Measurements from ENCODE around the gene SEC23A. TPM values are rescaled to one million over a fixed set of nuclear protein-coding genes. Genes with fewer than 3 reads are reported as not detected.
"Not testable (repeated sequence)": the region's sequence is repeated elsewhere in the genome, so short reads cannot be mapped to it uniquely, and the experiment has no call there.

SEC23A gene
- total RNA-seq, 2 donors from 2014 or later: 59.1 to 60.0 TPM

- H3K4me1 Mint-ChIP-seq (ENCODE audit: low read depth in 2 of 2): peaks cover 12 to 13% of the 10 kb centered on the region in 2 donors
- no peak for DNase-seq (ENCODE audit: low spot score)
- no peaks in the 10 kb centered on the region for H3K36me3 Mint-ChIP-seq
- H3K27me3 Mint-ChIP-seq: peaks cover 0 to 5% of the 10 kb centered on the region in 2 donors
- H3K4me3 Mint-ChIP-seq: no peak overlapping the region
- ATAC-seq: no peak
- H3K27ac Mint-ChIP-seq: no peak overlapping the region
- no peaks in the 10 kb centered on the region for H3K9me3 Mint-ChIP-seq
Measured at GRCh38 chr14:39107591-39107996, 4.6 kb upstream of the SEC23A start.

GRCh38 chr14:39104078-39104801 lies 1.2 kb upstream of the SEC23A start:
- not testable (repeated sequence) for H3K9me3 Mint-ChIP-seq; H3K36me3 Mint-ChIP-seq; H3K27me3 Mint-ChIP-seq; DNase-seq (ENCODE audit: low spot score); ATAC-seq
- Mint-ChIP-seq H3K27ac (peak overlapping the region; percentile 90 to 96), H3K4me3 (peak overlapping the region; percentile 95), H3K4me1 (ENCODE audit: low read depth in 2 of 2) (peaks cover 25 to 29% of the 10 kb centered on the region in 2 donors)

GRCh38 chr14:39102265-39102968 lies 618 bp downstream of the SEC23A start:
- Mint-ChIP-seq H3K4me3 (peak overlapping the region; percentile 95), H3K36me3 (no peaks in the 10 kb centered on the region), H3K27me3 (no peaks in the 10 kb centered on the region), H3K9me3 (no peaks in the 10 kb centered on the region), H3K27ac (peak overlapping the region; percentile 90 to 96), H3K4me1 (ENCODE audit: low read depth in 2 of 2) (peaks cover 29 to 35% of the 10 kb centered on the region in 2 donors)
- no peak for DNase-seq (ENCODE audit: low spot score)
- ATAC-seq: peak in 1 of 2 donors; percentile 50

- Mint-ChIP-seq H3K27me3 (no peaks in the 10 kb centered on the region), H3K36me3 (peaks cover 3% of the 10 kb centered on the region), H3K27ac (no peak overlapping the region), H3K4me3 (no peak overlapping the region), H3K4me1 (ENCODE audit: low read depth in 2 of 2) (peaks cover 36 to 43% of the 10 kb centered on the region in 2 donors), H3K9me3 (no peaks in the 10 kb centered on the region)
- no peak for ATAC-seq
- DNase-seq (ENCODE audit: low spot score): no peak
Measured at GRCh38 chr14:39099748-39100147, 3.3 kb downstream of the SEC23A start.

- H3K9me3 Mint-ChIP-seq; H3K27me3 Mint-ChIP-seq; H3K4me3 Mint-ChIP-seq; H3K36me3 Mint-ChIP-seq; ATAC-seq; H3K27ac Mint-ChIP-seq; DNase-seq (ENCODE audit: low spot score): not testable (repeated sequence)
- peaks cover 37 to 45% of the 10 kb centered on the region in 2 donors for H3K4me1 Mint-ChIP-seq (ENCODE audit: low read depth in 2 of 2)
Measured at GRCh38 chr14:39099215-39099614, 3.8 kb downstream of the SEC23A start.

GRCh38 chr14:39097159-39097558 lies 5.9 kb downstream of the SEC23A start:
- Mint-ChIP-seq H3K4me3 (peak overlapping the region; percentile 21), H3K4me1 (ENCODE audit: low read depth in 2 of 2) (peaks cover 26 to 33% of the 10 kb centered on the region in 2 donors), H3K9me3 (no peaks in the 10 kb centered on the region), H3K27me3 (no peaks in the 10 kb centered on the region), H3K27ac (peak overlapping the region; percentile 0 to 49), H3K36me3 (peaks cover 9% of the 10 kb centered on the region)
- ATAC-seq (peak in 1 of 2 donors; percentile 31), DNase-seq (ENCODE audit: low spot score) (no peak)

GRCh38 chr14:39094515-39094914 lies 8.5 kb downstream of the SEC23A start:
- H3K9me3 Mint-ChIP-seq: no peaks in the 10 kb centered on the region
- H3K27me3 Mint-ChIP-seq: no peaks in the 10 kb centered on the region
- ATAC-seq: no peak
- peaks cover 29% of the 10 kb centered on the region in 2 donors for H3K4me1 Mint-ChIP-seq (ENCODE audit: low read depth in 2 of 2)
- DNase-seq (ENCODE audit: low spot score): no peak
- H3K27ac Mint-ChIP-seq: no peak overlapping the region
- peaks cover 31% of the 10 kb centered on the region for H3K36me3 Mint-ChIP-seq
- no peak overlapping the region for H3K4me3 Mint-ChIP-seq

GRCh38 chr14:39091716-39092115 lies 11.3 kb downstream of the SEC23A start:
- no peaks in the 10 kb centered on the region for H3K9me3 Mint-ChIP-seq
- ATAC-seq (no peak), DNase-seq (ENCODE audit: low spot score) (no peak)
- peaks cover 22 to 23% of the 10 kb centered on the region in 2 donors for H3K4me1 Mint-ChIP-seq (ENCODE audit: low read depth in 2 of 2)
- no peaks in the 10 kb centered on the region for H3K27me3 Mint-ChIP-seq
- H3K27ac Mint-ChIP-seq: peak overlapping the region in 1 of 2 donors; percentile 45
- H3K36me3 Mint-ChIP-seq: peaks cover 41% of the 10 kb centered on the region
- H3K4me3 Mint-ChIP-seq: no peak overlapping the region

GRCh38 chr14:39090548-39091111 lies 12.4 kb downstream of the SEC23A start:
- Mint-ChIP-seq H3K9me3 (no peaks in the 10 kb centered on the region), H3K36me3 (peaks cover 41% of the 10 kb centered on the region), H3K27me3 (no peaks in the 10 kb centered on the region), H3K27ac (no peak overlapping the region), H3K4me1 (ENCODE audit: low read depth in 2 of 2) (peaks cover 22 to 23% of the 10 kb centered on the region in 2 donors), H3K4me3 (no peak overlapping the region)
- no peak for DNase-seq (ENCODE audit: low spot score)
- no peak for ATAC-seq

GRCh38 chr14:39087493-39087892 lies 15.5 kb downstream of the SEC23A start:
- DNase-seq (ENCODE audit: low spot score): no peak
- peaks cover 14 to 18% of the 10 kb centered on the region in 2 donors for H3K4me1 Mint-ChIP-seq (ENCODE audit: low read depth in 2 of 2)
- H3K4me3 Mint-ChIP-seq: no peak overlapping the region
- no peaks in the 10 kb centered on the region for H3K9me3 Mint-ChIP-seq
- H3K36me3 Mint-ChIP-seq: peaks cover 44% of the 10 kb centered on the region
- H3K27me3 Mint-ChIP-seq: no peaks in the 10 kb centered on the region
- ATAC-seq: no peak
- peak overlapping the region in 1 of 2 donors; percentile 12 for H3K27ac Mint-ChIP-seq

- peaks cover 37% of the 10 kb centered on the region for H3K36me3 Mint-ChIP-seq
- H3K27me3 Mint-ChIP-seq: no peaks in the 10 kb centered on the region
- no peak overlapping the region for H3K27ac Mint-ChIP-seq
- H3K4me3 Mint-ChIP-seq: no peak overlapping the region
- no peaks in the 10 kb centered on the region for H3K9me3 Mint-ChIP-seq
- ATAC-seq (no peak), DNase-seq (ENCODE audit: low spot score) (no peak)
- H3K4me1 Mint-ChIP-seq (ENCODE audit: low read depth in 2 of 2): peaks cover 5 to 11% of the 10 kb centered on the region in 2 donors
Measured at GRCh38 chr14:39085933-39086332, 17.1 kb downstream of the SEC23A start.

GRCh38 chr14:39083127-39083526 lies 19.9 kb downstream of the SEC23A start:
- no peaks in the 10 kb centered on the region for H3K9me3 Mint-ChIP-seq
- peaks cover 25% of the 10 kb centered on the region for H3K36me3 Mint-ChIP-seq
- DNase-seq (ENCODE audit: low spot score): no peak
- no peak overlapping the region for H3K27ac Mint-ChIP-seq
- no peak for ATAC-seq
- H3K27me3 Mint-ChIP-seq: no peaks in the 10 kb centered on the region
- H3K4me1 Mint-ChIP-seq (ENCODE audit: low read depth in 2 of 2): peaks cover 0 to 2% of the 10 kb centered on the region in 2 donors
- H3K4me3 Mint-ChIP-seq: no peak overlapping the region

GRCh38 chr14:39080886-39081285 lies 22.1 kb downstream of the SEC23A start:
- no peak for DNase-seq (ENCODE audit: low spot score)
- no peak overlapping the region for H3K4me3 Mint-ChIP-seq
- peaks cover 21% of the 10 kb centered on the region for H3K36me3 Mint-ChIP-seq
- H3K4me1 Mint-ChIP-seq (ENCODE audit: low read depth in 2 of 2): peaks cover 0 to 2% of the 10 kb centered on the region in 2 donors
- ATAC-seq: no peak
- no peaks in the 10 kb centered on the region for H3K9me3 Mint-ChIP-seq
- no peaks in the 10 kb centered on the region for H3K27me3 Mint-ChIP-seq
- H3K27ac Mint-ChIP-seq: no peak overlapping the region

- H3K4me3 Mint-ChIP-seq: no peak overlapping the region
- H3K4me1 Mint-ChIP-seq (ENCODE audit: low read depth in 2 of 2): peaks cover 0 to 6% of the 10 kb centered on the region in 2 donors
- no peaks in the 10 kb centered on the region for H3K27me3 Mint-ChIP-seq
- no peak for ATAC-seq
- no peak overlapping the region for H3K27ac Mint-ChIP-seq
- no peaks in the 10 kb centered on the region for H3K9me3 Mint-ChIP-seq
- peaks cover 18% of the 10 kb centered on the region for H3K36me3 Mint-ChIP-seq
- no peak for DNase-seq (ENCODE audit: low spot score)
Measured at GRCh38 chr14:39071096-39071495, 31.9 kb downstream of the SEC23A start.
